GM12878 (cell line): Measurements from ENCODE around the gene MLN. TPM values are rescaled to one million over a fixed set of nuclear protein-coding genes. Genes with fewer than 3 reads are reported as not detected.

Source experiments
- ATAC-seq: fragments of 200-7000 bp; cut with Tn5 transposase; 3 replicates; pipeline ENCODE4 v1.9.1; 2020; ENCODE audit warnings: mild to moderate bottlenecking, moderate library complexity
- BruUV-seq: library from RNA; stranded (reverse); fragments of 400-500 nt; replicated peaks from 2 replicates; lab custom pipeline; 2021; lab: Mats Ljungman, UMichigan
- CTCF ChIA-PET: fragments of 300-600 bp; sonication (Branson Sonifier 250); formaldehyde crosslinking; extraction: SDS; loops from one replicate; lab custom pipeline; 2021; ENCODE audit warnings: inconsistent platforms; lab: Yijun Ruan, JAX
- POLR2A ChIA-PET: fragments of 350-600 bp; formaldehyde crosslinking; extraction: SDS; loops from one replicate; lab custom pipeline; 2021; ENCODE audit warnings: inconsistent platforms; lab: Charles Lee
- RAD21 ChIA-PET: fragments of 300-600 bp; sonication (Branson Sonifier 250); formaldehyde crosslinking; loops from one replicate; lab custom pipeline; 2023; ENCODE audit warnings: antibody characterized with exemption; ENCODE audit not compliant: unreplicated experiment; lab: Charles Lee
- SMC1A ChIA-PET: fragments of 300-600 bp; sonication (Branson Sonifier 250); formaldehyde crosslinking; loops from one replicate; lab custom pipeline; 2023; ENCODE audit not compliant: unreplicated experiment, uncharacterized antibody; lab: Charles Lee
- DNase-seq: peaks from one replicate; pipeline ENCODE4 v3.0.0-alpha.2; 2011; ENCODE audit warnings: low read depth, low spot score
- FAIRE-seq: peaks from 3 replicates; lab custom pipeline; 2011; peaks lifted over from hg19 to GRCh38; lab: Jason Lieb, UNC
- H2AFZ ChIP-seq: 2 replicates; pipeline ENCODE4 v1.6.0; 2011; ENCODE audit warnings: low read depth, low read length, control low read depth; ENCODE audit not compliant: control insufficient read depth
- H3K27ac ChIP-seq: 2 replicates; pipeline ENCODE4 v1.5.1; 2011; ENCODE audit warnings: control low read depth; ENCODE audit not compliant: control insufficient read depth, insufficient read depth
- H3K27me3 ChIP-seq, 2 experiments: replicated peaks in 1 of 2; 2 replicates each; pipeline versions ENCODE4 v1.6.0 to v1.6.1; 2011; ENCODE audit warnings: low read length in 1 of 2; ENCODE audit not compliant: control insufficient read depth in 2 of 2, insufficient read depth in 2 of 2
- H3K36me3 ChIP-seq, 2 experiments: 2 replicates each; pipeline ENCODE4 v1.5.1; 2011; ENCODE audit warnings: low read length in 1 of 2; ENCODE audit not compliant: control insufficient read depth in 2 of 2, insufficient read depth in 2 of 2
- H3K4me1 ChIP-seq: 2 replicates; pipeline ENCODE4 v1.6.1; 2011; ENCODE audit warnings: mild to moderate bottlenecking, low read length, moderate library complexity, mixed read lengths; ENCODE audit not compliant: control insufficient read depth, insufficient read depth
- H3K4me2 ChIP-seq: 2 replicates; pipeline ENCODE4 v1.6.0; 2011; ENCODE audit warnings: control low read depth; ENCODE audit not compliant: control insufficient read depth, insufficient read depth
- H3K4me3 ChIP-seq: fragments of 200-600 bp; sonication (generic); 2 replicates; pipeline ENCODE4 v1.5.1; 2016
- H3K79me2 ChIP-seq: 2 replicates; pipeline ENCODE4 v1.6.0; 2011; ENCODE audit warnings: low read length; ENCODE audit not compliant: control insufficient read depth, insufficient read depth
- H3K9ac ChIP-seq: 2 replicates; pipeline ENCODE4 v1.8.0; 2011; ENCODE audit warnings: low read length, control low read depth, mixed read lengths; ENCODE audit not compliant: control insufficient read depth, insufficient read depth
- H3K9me3 ChIP-seq: replicated peaks from 3 replicates; pipeline ENCODE4 v1.5.1; 2011; ENCODE audit warnings: mild to moderate bottlenecking, low read length; ENCODE audit not compliant: control insufficient read depth, insufficient read depth
- H4K20me1 ChIP-seq: 2 replicates; pipeline ENCODE4 v1.6.0; 2011; ENCODE audit not compliant: control insufficient read depth, insufficient read depth
- CHD4 ChIP-seq: fragments of 200-600 bp; sonication (generic); IDR thresholded peaks from 2 replicates; pipeline ENCODE4 v1.6.1; 2016; ENCODE audit warnings: mild to moderate bottlenecking
- RUNX3 ChIP-seq: IDR thresholded peaks from 2 replicates; pipeline ENCODE4 v1.6.1; 2012; ENCODE audit warnings: low read length, inconsistent platforms
- ZNF384 ChIP-seq: IDR thresholded peaks from 2 replicates; pipeline ENCODE4 v1.6.1; 2012; ENCODE audit warnings: low read depth, mild to moderate bottlenecking, low read length, improper control_type of control experiment, borderline replicate concordance
- WGBS: methylation state at CpG from one replicate; pipeline ENCODE4 v1.1.6; 2016; ENCODE audit warnings: low lambda C conversion rate; ENCODE audit not compliant: insufficient replicate concordance, insufficient coverage; ENCODE audit errors: missing lambda C conversion rate; 5-methylcytosine and 5-hydroxymethylcytosine counted together
- in situ Hi-C: fragments of 300-500 bp; cut with MboI; formaldehyde crosslinking; loops from 9 replicates; pipeline ENCODE4 v1.14.3; 2018; ENCODE audit warnings: mixed read lengths
- intact Hi-C: fragments of 100-400 bp; cut with micrococcal nuclease; formaldehyde crosslinking; loops from one replicate; pipeline ENCODE4 v1.14.2; 2022; ENCODE audit not compliant: unreplicated experiment
- polyA plus RNA-seq, 11 experiments: library from polyadenylated mRNA; depleted of rRNA in 4 of 11; unstranded in 6 of 11; stranded (reverse) in 5 of 11; fragments of >200 nt; fragmentation: Nextera tagmentation in 4 of 11; fragmentation: Illumina TruSeq in 1 of 11; extraction: Ambion mirVana in 4 of 11; extraction: Trizol in 1 of 11; gene quantifications; 1 replicate in 1 of 11; 2 replicates in 10 of 11; pipeline versions ENCODE4 v1.2.1 to v1.2.3, GENCODE V29; 2011 to 2016; ENCODE audit warnings: inconsistent platforms in 2 of 11, missing spikeins in 2 of 11, low read depth in 1 of 11
- total RNA-seq, 4 experiments: library from RNA; depleted of rRNA in 3 of 4; stranded (reverse); fragments of >200 nt in 3 of 4; fragmentation: Illumina TruSeq in 1 of 4; extraction: Trizol in 1 of 4; gene quantifications; 2 replicates each; pipeline versions ENCODE4 v1.2.1 to v1.2.3, GENCODE V29; 2013 to 2021
- TF ChIP-seq, protein P1 (sequence below): fragments of 450-650 bp; conservative IDR thresholded peaks from 2 replicates; pipeline ENCODE4 v1.6.1; 2017; ENCODE audit warnings: mild to moderate bottlenecking, moderate library complexity

Gene MLN
- total and polyA plus RNA-seq, 10 of the 15 experiments (the other 5 are each of a cell fraction or from before 2014, with no cell fraction given) = not detected

DNA sequence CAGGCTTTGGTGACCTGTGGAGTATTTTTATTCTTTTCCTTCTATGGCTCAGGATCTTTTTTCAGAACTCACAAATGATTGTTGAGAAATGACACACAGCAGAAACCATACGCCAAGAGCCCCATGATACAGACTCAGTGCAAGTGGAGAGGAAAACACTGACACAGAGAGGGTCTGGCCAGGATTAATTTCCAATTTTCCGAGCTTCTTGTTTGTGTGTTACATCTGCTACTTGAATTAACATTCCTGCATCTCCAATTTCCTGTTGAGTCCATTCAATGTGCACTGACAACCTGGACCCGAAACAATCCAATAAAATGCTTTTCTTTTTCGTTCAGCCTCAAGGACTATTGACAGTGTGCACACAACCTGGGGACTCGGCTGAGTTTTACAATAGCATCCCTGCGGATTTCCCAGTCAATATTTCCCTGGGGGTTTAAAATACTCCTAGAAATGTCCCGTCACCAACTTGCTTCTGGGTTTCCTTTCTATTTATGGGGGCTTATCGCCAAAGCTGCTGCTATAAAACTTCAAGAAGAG is 4.9 kb upstream of the MLN start (continued):
- TF ChIP-seq, protein P1, sequence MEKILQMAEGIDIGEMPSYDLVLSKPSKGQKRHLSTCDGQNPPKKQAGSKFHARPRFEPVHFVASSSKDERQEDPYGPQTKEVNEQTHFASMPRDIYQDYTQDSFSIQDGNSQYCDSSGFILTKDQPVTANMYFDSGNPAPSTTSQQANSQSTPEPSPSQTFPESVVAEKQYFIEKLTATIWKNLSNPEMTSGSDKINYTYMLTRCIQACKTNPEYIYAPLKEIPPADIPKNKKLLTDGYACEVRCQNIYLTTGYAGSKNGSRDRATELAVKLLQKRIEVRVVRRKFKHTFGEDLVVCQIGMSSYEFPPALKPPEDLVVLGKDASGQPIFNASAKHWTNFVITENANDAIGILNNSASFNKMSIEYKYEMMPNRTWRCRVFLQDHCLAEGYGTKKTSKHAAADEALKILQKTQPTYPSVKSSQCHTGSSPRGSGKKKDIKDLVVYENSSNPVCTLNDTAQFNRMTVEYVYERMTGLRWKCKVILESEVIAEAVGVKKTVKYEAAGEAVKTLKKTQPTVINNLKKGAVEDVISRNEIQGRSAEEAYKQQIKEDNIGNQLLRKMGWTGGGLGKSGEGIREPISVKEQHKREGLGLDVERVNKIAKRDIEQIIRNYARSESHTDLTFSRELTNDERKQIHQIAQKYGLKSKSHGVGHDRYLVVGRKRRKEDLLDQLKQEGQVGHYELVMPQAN = no peak

DNA sequence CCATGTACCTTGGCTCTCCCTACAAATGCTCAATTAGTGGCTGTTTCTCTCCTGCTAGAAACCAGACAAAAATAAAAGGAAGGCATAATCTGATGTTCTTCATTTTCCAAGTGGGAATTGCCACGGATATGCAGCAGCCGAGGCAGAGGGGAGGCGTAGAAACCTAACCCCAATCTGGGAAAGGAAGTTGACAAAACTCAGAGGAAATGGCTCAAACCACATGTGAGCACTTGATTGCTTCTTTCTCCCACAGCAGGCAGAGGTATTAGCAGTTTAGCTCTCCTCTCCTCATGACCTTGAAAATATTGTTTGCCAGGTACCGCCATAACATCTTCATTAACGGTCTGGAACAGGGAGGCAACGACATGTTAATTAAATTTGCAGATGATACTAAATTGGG is 3.8 kb upstream of the MLN start:
- Histone ChIP-seq H2AFZ (no peak overlapping the region), H3K27ac (no peak overlapping the region), H3K4me3 (no peak overlapping the region), H3K9me3 (no peaks in the 10 kb centered on the region), H3K27me3 (peaks cover 2 to 8% of the 10 kb centered on the region in 2 experiments; a peak in 3 of 4 replicates), H3K4me1 (no peaks in the 10 kb centered on the region), H3K79me2 (no peaks in the 10 kb centered on the region), H4K20me1 (no peaks in the 10 kb centered on the region; the same call in 1 of the 2 replicates), H3K36me3 (no peaks in the 10 kb centered on the region), H3K9ac (no peak overlapping the region), H3K4me2 (no peak overlapping the region)
- ChIA-PET RAD21 (no interaction called here), CTCF (no interaction called here), POLR2A (no interaction called here), SMC1A (no interaction called here)
- BruUV-seq = no TSS peak
- WGBS = under 1% methylated on average over 6 of the region's 6 CpGs
- FAIRE-seq (no peak), DNase-seq (no peak), ATAC-seq (no peak)
- in situ Hi-C loops (no loop called here), intact Hi-C loops (no loop called here)
- TF ChIP-seq ZNF384 = no peak
- TF ChIP-seq RUNX3 = 0 out of 2 replicates have a peak, but pooled peaks have one; percentile 18
- TF ChIP-seq CHD4 = no peak
